SU-DHL-6 (cell line): Measurements from ENCODE around the gene SCGB3A1.

ENCODE experiments used
- H2AFZ ChIP-seq: fragments of 200-600 bp; sonication (generic); 2 replicates; pipeline ENCODE4 v1.6.1; 2014; ENCODE audit warnings: low read depth, mild to moderate bottlenecking, moderate library complexity, mixed read lengths, antibody characterized with exemption, low read length; ENCODE audit not compliant: severe bottlenecking
- H3F3A ChIP-seq: fragments of 200-600 bp; shearing (Covaris generic); 2 replicates; pipeline ENCODE4 v1.6.0; 2016; ENCODE audit warnings: antibody characterized with exemption, mild to moderate bottlenecking; ENCODE audit not compliant: insufficient read depth
- H3K27ac ChIP-seq: fragments of 200-600 bp; sonication (generic); 2 replicates; pipeline ENCODE4 v1.5.1; 2016; ENCODE audit warnings: low read depth, mild to moderate bottlenecking, low read length, moderate library complexity, mixed read lengths
- H3K27me3 ChIP-seq: fragments of 200-600 bp; sonication (generic), shearing (Covaris generic); 2 replicates; pipeline ENCODE4 v1.6.0; 2014; ENCODE audit warnings: mild to moderate bottlenecking, low read length
- H3K36me3 ChIP-seq: fragments of 200-600 bp; sonication (generic); 2 replicates; pipeline ENCODE4 v1.6.1; 2014; ENCODE audit warnings: mild to moderate bottlenecking, low read length, mixed read lengths
- H3K4me2 ChIP-seq: fragments of 300-600, 200-600 bp; shearing (Covaris generic), sonication (generic); 2 replicates; pipeline ENCODE4 v1.6.0; 2014; ENCODE audit warnings: low read length, low read depth, mild to moderate bottlenecking; ENCODE audit not compliant: poor library complexity, severe bottlenecking
- H3K4me3 ChIP-seq: fragments of 200-600 bp; sonication (generic); 2 replicates; pipeline ENCODE4 v1.5.1; 2014; ENCODE audit warnings: antibody characterized with exemption, low read length, mild to moderate bottlenecking, mixed read lengths; ENCODE audit not compliant: insufficient read depth, poor library complexity, severe bottlenecking
- H3K79me2 ChIP-seq: fragments of 200-600 bp; sonication (generic); 2 replicates; pipeline ENCODE4 v1.6.1; 2014; ENCODE audit warnings: mild to moderate bottlenecking, low read length, moderate library complexity; ENCODE audit not compliant: insufficient read depth
- H3K9ac ChIP-seq: fragments of 200-600 bp; sonication (generic); 2 replicates; pipeline ENCODE4 v1.7.0; 2014; ENCODE audit warnings: mild to moderate bottlenecking, low read length
- H3K9me2 ChIP-seq: fragments of 200-600 bp; sonication (generic); replicated peaks from 2 replicates; pipeline ENCODE4 v1.6.1; 2014; ENCODE audit warnings: low read length; ENCODE audit not compliant: insufficient read depth
- H3K9me3 ChIP-seq: fragments of 200-600 bp; sonication (generic); 2 replicates; pipeline ENCODE4 v1.6.1; 2014; ENCODE audit warnings: low read length, mixed read lengths; ENCODE audit not compliant: insufficient read depth
- H4K20me1 ChIP-seq: fragments of 200-600 bp; sonication (generic); 2 replicates; pipeline ENCODE4 v1.6.1; 2014; ENCODE audit warnings: low read depth, mild to moderate bottlenecking, antibody characterized with exemption, low read length, moderate library complexity, mixed read lengths
- CTCF ChIP-seq: fragments of 200-600 bp; sonication (generic); IDR thresholded peaks from one replicate; pipeline ENCODE4 v1.5.1; 2017; ENCODE audit warnings: antibody characterized with exemption, mild to moderate bottlenecking, low read length, moderate library complexity; ENCODE audit not compliant: insufficient read depth, poor library complexity, severe bottlenecking
- EZH2phosphoT487 ChIP-seq: fragments of 200-600 bp; sonication (generic), shearing (Covaris generic); conservative IDR thresholded peaks from 2 replicates; pipeline ENCODE4 v1.6.1; 2018; ENCODE audit warnings: mild to moderate bottlenecking, antibody characterized with exemption, low read length, moderate library complexity, mixed read lengths

SCGB3A1 gene

GRCh38 chr5:180609386-180609785 lies 18.1 kb upstream of the SCGB3A1 start:
- Histone ChIP-seq H3K36me3 (no peaks in the 10 kb centered on the region), H4K20me1 (no peaks in the 10 kb centered on the region), H2AFZ (no peak overlapping the region), H3K27ac (no peak overlapping the region), H3K9ac (no peak overlapping the region), H3K9me2 (no peaks in the 10 kb centered on the region), H3K4me2 (no peak overlapping the region), H3K27me3 (no peaks in the 10 kb centered on the region), H3K79me2 (no peaks in the 10 kb centered on the region), H3K9me3 (no peaks in the 10 kb centered on the region), H3F3A (no peaks in the 10 kb centered on the region), H3K4me3 (no peak overlapping the region)
- no peak for TF ChIP-seq EZH2phosphoT487
- no peak for TF ChIP-seq CTCF

GRCh38 chr5:180608572-180609310 lies 17.4 kb upstream of the SCGB3A1 start:
- Histone ChIP-seq H3K9me3 (no peaks in the 10 kb centered on the region), H4K20me1 (no peaks in the 10 kb centered on the region), H3F3A (no peaks in the 10 kb centered on the region), H2AFZ (no peak overlapping the region), H3K4me2 (no peak overlapping the region), H3K4me3 (no peak overlapping the region), H3K9me2 (no peaks in the 10 kb centered on the region), H3K36me3 (no peaks in the 10 kb centered on the region), H3K27me3 (no peaks in the 10 kb centered on the region), H3K27ac (no peak overlapping the region), H3K9ac (no peak overlapping the region), H3K79me2 (no peaks in the 10 kb centered on the region)
- TF ChIP-seq EZH2phosphoT487 (no peak), CTCF (no peak)

DNA sequence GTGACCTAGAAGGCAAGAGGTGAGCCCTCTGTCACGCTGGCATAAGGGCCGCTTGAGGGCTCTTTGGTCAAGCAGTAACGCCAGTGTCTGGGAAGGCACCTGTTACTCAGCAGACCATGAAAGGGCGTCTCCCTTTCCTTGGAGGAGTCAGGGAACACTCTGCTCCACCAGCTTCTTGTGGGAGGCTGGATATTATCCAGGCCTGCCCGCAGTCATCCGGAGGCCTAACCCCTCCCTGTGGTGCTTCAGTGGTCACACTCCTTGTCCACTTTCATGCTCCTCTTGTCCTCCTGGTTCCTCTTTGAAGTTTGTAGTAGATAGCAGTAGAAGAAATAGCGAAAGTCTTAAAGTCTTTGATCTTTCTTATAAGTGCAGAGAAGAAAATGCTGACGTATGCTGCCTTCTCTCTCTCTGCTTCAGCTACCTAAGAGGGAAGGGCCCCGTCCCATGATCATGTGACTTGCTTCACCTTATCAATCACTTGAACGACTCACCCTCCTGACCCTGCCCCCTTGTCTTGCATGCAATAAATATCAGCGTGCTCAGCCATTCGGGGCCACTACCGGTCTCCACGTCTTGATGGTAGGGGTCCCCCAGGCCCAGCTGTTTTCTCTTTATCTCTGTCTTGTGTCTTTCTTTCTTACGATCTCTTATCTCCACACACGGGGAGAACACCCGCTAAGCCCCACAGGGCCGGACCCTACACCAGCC lies 16.7 kb upstream of the SCGB3A1 start:
- no peaks in the 10 kb centered on the region for H3K9me2 ChIP-seq

More for the DNA sequence above, 16.7 kb upstream of the SCGB3A1 start:
- Histone ChIP-seq H2AFZ (no peak overlapping the region), H3K27me3 (no peaks in the 10 kb centered on the region), H3F3A (no peaks in the 10 kb centered on the region), H3K9me3 (no peaks in the 10 kb centered on the region), H3K9ac (no peak overlapping the region), H3K27ac (no peak overlapping the region), H3K36me3 (no peaks in the 10 kb centered on the region), H3K4me2 (no peak overlapping the region), H4K20me1 (no peaks in the 10 kb centered on the region), H3K4me3 (no peak overlapping the region), H3K79me2 (no peaks in the 10 kb centered on the region)
- TF ChIP-seq CTCF (no peak), EZH2phosphoT487 (no peak)
